Keratinocyte (primary cell): Measurements from ENCODE around the gene COA4. TPM values are rescaled to one million over a fixed set of nuclear protein-coding genes. Genes with fewer than 3 reads are reported as not detected.

Experiments
- DNase-seq: peaks from one replicate; pipeline ENCODE4 v3.0.0-alpha.2; 2011; ENCODE audit warnings: low read depth, missing footprints, low spot score
- FAIRE-seq: peaks from 2 replicates; lab custom pipeline; 2011; peaks lifted over from hg19 to GRCh38; lab: Jason Lieb, UNC
- H2AFZ ChIP-seq: 2 replicates; pipeline ENCODE4 v1.6.0; 2012; ENCODE audit warnings: low read length, control low read depth, inconsistent platforms; ENCODE audit not compliant: control insufficient read depth
- H3K27ac ChIP-seq: 2 replicates; pipeline ENCODE4 v1.5.1; 2011; ENCODE audit warnings: low read length; ENCODE audit not compliant: control insufficient read depth, insufficient read depth
- H3K27me3 ChIP-seq: 3 replicates; pipeline ENCODE4 v1.6.0; 2011; ENCODE audit warnings: low read length; ENCODE audit not compliant: control insufficient read depth, insufficient read depth; ENCODE audit errors: extremely low read depth
- H3K36me3 ChIP-seq, 2 experiments: 2 replicates in 1 of 2; 3 replicates in 1 of 2; pipeline ENCODE4 v1.5.1; 2011; ENCODE audit warnings: low read length in 2 of 2, mild to moderate bottlenecking in 1 of 2; ENCODE audit not compliant: control insufficient read depth in 2 of 2, insufficient read depth in 2 of 2; ENCODE audit errors: extremely low read depth in 1 of 2
- H3K4me1 ChIP-seq: 3 replicates; pipeline ENCODE4 v1.5.1; 2011; ENCODE audit warnings: low read length; ENCODE audit not compliant: control insufficient read depth, insufficient read depth; ENCODE audit errors: extremely low read depth
- H3K4me2 ChIP-seq: 3 replicates; pipeline ENCODE4 v1.6.0; 2011; ENCODE audit warnings: low read depth, low read length; ENCODE audit not compliant: control insufficient read depth, insufficient read depth; ENCODE audit errors: extremely low read depth
- H3K4me3 ChIP-seq, 3 experiments: fragments of 200-600 bp in 1 of 3; sonication (generic) in 1 of 3; 2 replicates in 2 of 3; 3 replicates in 1 of 3; pipeline ENCODE4 v1.5.1; 2011 to 2016; ENCODE audit warnings: low read length in 3 of 3, mild to moderate bottlenecking in 3 of 3, control low read depth in 2 of 3, inconsistent platforms in 1 of 3, low read depth in 1 of 3, mixed read lengths in 1 of 3, mixed run types in 1 of 3, moderate library complexity in 1 of 3; ENCODE audit not compliant: control insufficient read depth in 2 of 3, insufficient read depth in 2 of 3; ENCODE audit errors: extremely low read depth in 1 of 3
- H3K79me2 ChIP-seq: 2 replicates; pipeline ENCODE4 v1.6.0; 2012; ENCODE audit warnings: low read length; ENCODE audit not compliant: control insufficient read depth, insufficient read depth
- H3K9ac ChIP-seq: 3 replicates; pipeline ENCODE4 v1.6.0; 2011; ENCODE audit warnings: low read length; ENCODE audit not compliant: control insufficient read depth, insufficient read depth; ENCODE audit errors: extremely low read depth
- H3K9me1 ChIP-seq: 3 replicates; pipeline ENCODE4 v1.6.0; 2011; ENCODE audit warnings: low read length; ENCODE audit not compliant: control insufficient read depth, insufficient read depth; ENCODE audit errors: extremely low read depth
- H3K9me3 ChIP-seq: 2 replicates; pipeline ENCODE4 v1.5.1; 2012; ENCODE audit warnings: low read depth, low read length; ENCODE audit not compliant: control insufficient read depth
- H4K20me1 ChIP-seq: 3 replicates; pipeline ENCODE4 v1.6.0; 2011; ENCODE audit warnings: low read length; ENCODE audit not compliant: control insufficient read depth, insufficient read depth; ENCODE audit errors: extremely low read depth
- CTCF ChIP-seq, 3 experiments: IDR thresholded peaks in 1 of 3; conservative IDR thresholded peaks in 1 of 3; optimal IDR thresholded peaks in 1 of 3; 2 replicates in 2 of 3; 3 replicates in 1 of 3; pipeline versions ENCODE3 to v1.5.1; 2011; ENCODE audit warnings: low read length in 3 of 3, mild to moderate bottlenecking in 3 of 3, moderate library complexity in 2 of 3, control low read depth in 1 of 3, inconsistent platforms in 1 of 3; ENCODE audit not compliant: insufficient read depth in 2 of 3; ENCODE audit errors: extremely low read depth in 1 of 3
- EZH2 ChIP-seq: IDR thresholded peaks from one replicate; pipeline ENCODE4 v1.6.1; 2012; ENCODE audit warnings: inconsistent platforms, mild to moderate bottlenecking, low read length, moderate library complexity
- dilution Hi-C: fragments of 300-500 bp; cut with MboI; formaldehyde crosslinking; loops from one replicate; pipeline ENCODE4 v1.7.0; 2020; ENCODE audit warnings: low sequenced_read_pairs; ENCODE audit not compliant: extremely low pct_ligation_motif_present
- polyA plus RNA-seq, 5 experiments: library from polyadenylated mRNA; depleted of rRNA in 3 of 5; stranded (reverse) in 3 of 5; stranded (forward) in 1 of 5; unstranded in 1 of 5; fragments of >200 nt; gene quantifications; 1 replicate in 1 of 5; 2 replicates in 3 of 5; 3 replicates in 1 of 5; pipeline versions ENCODE4 v1.2.1 to v1.2.3, GENCODE V29; 2011 to 2012; ENCODE audit warnings: missing spikeins in 2 of 5, low read depth in 1 of 5, low replicate concordance in 1 of 5

COA4 gene
- polyA plus RNA-seq, 1 donor (not counting 4 experiments of a cell fraction or from before 2014, with no cell fraction given) = 82.2 TPM

- Histone ChIP-seq H3K36me3 (peaks cover 0 to 6% of the 10 kb centered on the region in 2 experiments), H3K9ac (no peak overlapping the region), H3K9me3 (no peaks in the 10 kb centered on the region), H3K4me2 (no peak overlapping the region), H4K20me1 (no peaks in the 10 kb centered on the region), H3K79me2 (no peaks in the 10 kb centered on the region), H3K27me3 (no peaks in the 10 kb centered on the region), H3K9me1 (no peaks in the 10 kb centered on the region), H3K4me1 (no peaks in the 10 kb centered on the region), H2AFZ (no peak overlapping the region), H3K27ac (no peak overlapping the region), H3K4me3 (no peak overlapping the region)
- TF ChIP-seq CTCF (optimal IDR thresholded peaks at IDR 0.05 in 1 of 3, IDR thresholded peaks at IDR 0.05 in 1 of 3, conservative IDR thresholded peaks at IDR 0.05 in 1 of 3; ENCODE audit: extremely low read depth in 1 of 3, insufficient read depth in 2 of 3, low read length in 3 of 3) (peak; percentile 41 to 46 (median 43)), EZH2 (no peak)
- DNase-seq (no peak), FAIRE-seq (no peak)
- dilution Hi-C loops = no loop called here
These were observed 30.5 kb upstream of the COA4 start for GRCh38 chr11:73907191-73907590.

GRCh38 chr11:73902303-73902702, 25.7 kb upstream of the COA4 start:
- H2AFZ ChIP-seq = no peak overlapping the region
- TF ChIP-seq CTCF (optimal IDR thresholded peaks at IDR 0.05 in 1 of 3, IDR thresholded peaks at IDR 0.05 in 1 of 3, conservative IDR thresholded peaks at IDR 0.05 in 1 of 3; ENCODE audit: extremely low read depth in 1 of 3, insufficient read depth in 2 of 3, low read length in 3 of 3) (no peak), EZH2 (no peak)
- no peaks in the 10 kb centered on the region for H3K9me1 ChIP-seq
- no peak overlapping the region for H3K27ac ChIP-seq
- H3K9me3 ChIP-seq = no peaks in the 10 kb centered on the region
- dilution Hi-C loops = no loop called here
- FAIRE-seq = no peak
- H3K9ac ChIP-seq = no peak overlapping the region
- H3K36me3 ChIP-seq = peaks cover 5% of the 10 kb centered on the region in 2 experiments
- no peaks in the 10 kb centered on the region for H3K79me2 ChIP-seq
- no peaks in the 10 kb centered on the region for H4K20me1 ChIP-seq
- peaks cover 3% of the 10 kb centered on the region for H3K4me1 ChIP-seq
- H3K27me3 ChIP-seq = no peaks in the 10 kb centered on the region
- no peak overlapping the region for H3K4me3 ChIP-seq
- DNase-seq = no peak
- H3K4me2 ChIP-seq = no peak overlapping the region
